Measurements from ENCODE around the gene MYRIP.

Gene MYRIP

DNA sequence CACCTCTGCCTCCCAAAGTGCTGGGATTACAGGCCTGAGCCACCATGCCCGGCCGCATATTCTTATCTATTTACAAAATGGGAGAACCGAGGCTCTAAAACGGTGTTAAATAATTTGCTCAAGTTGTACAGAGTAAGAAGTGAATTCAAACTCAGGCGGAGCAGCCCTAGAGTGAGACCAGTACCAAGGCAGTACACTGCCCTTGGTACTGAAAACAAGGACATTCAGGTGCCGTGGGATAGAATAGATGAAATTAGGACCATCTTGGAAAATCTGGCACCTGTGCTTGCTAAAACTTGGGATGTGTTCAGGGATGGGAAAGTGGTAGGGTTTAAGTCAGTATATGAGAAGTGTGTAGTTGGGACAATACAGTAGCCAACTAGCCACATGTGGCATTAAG, 100.7 kb downstream of the MYRIP start:
- no peak for DNase-seq

DNA sequence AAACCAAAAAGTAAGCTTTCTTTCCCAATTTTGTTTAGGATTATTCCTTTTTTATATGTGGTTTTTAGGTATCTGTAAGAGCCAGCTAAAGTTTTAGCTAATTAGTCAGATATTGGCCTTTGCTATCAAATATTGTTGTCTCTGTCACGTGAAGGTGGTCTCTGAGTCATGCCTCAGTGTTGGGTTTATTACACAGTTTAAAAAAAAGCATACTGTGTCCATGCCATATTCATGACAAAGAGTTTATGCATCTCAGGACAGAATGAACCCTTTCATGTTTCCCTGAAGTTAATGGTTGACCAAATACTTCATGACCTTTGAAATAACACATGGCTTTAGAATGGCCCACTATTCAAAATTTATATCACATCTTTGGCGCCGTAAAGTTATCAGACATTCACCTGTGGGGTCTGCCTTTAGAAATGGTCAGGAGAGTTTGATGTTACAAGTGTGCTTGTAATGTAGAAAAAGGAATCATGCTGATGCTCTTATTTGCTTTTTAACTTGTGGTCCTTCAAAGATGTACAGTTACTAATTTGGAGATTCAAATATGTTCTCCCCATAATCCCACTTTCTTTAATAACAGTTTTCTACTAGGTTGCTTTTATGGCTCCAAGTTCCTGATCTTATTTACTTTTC, 101.5 kb downstream of the MYRIP start:
- no peak for DNase-seq

DNA sequence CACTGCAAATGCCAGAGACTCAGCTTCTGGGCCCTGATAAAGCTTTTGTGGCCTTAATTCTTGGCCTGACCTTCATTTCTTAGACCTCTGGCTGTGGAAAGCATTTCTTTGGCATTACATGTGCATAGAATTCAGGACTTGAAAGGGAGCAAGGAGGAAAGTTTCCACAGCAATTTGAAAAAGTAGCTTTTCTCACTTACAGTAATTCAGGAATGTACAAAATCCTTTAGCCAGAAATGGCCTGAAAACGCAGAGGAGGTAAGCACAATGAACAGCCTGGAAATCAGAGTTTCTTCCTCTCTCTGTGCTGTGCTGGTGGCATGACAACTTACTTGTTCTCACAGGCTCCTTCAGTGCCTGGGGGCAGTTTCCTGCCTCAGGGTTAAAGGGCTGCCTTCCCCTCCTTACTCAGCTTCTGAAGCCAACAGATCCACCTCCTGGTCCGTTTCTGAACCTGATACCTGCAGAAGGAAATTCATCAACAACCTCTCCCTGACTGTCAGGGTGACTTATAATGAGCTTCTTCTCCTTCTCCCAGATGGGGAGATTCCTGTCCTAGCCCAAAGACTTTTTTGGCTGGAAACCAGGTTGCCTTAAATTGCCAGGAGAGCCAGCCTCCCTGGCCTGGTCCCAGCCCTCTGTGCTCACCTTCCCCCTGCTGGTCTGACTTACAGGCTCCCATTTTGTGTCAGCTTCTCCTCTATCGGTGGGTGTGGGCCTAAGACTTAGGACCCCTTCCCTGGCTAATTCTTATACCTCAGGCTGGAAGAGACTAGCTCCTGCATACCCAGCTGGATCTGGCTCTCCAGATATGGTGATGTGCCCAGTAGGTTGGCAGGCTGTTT, 102.3 kb downstream of the MYRIP start:
- no peak for DNase-seq

DNA sequence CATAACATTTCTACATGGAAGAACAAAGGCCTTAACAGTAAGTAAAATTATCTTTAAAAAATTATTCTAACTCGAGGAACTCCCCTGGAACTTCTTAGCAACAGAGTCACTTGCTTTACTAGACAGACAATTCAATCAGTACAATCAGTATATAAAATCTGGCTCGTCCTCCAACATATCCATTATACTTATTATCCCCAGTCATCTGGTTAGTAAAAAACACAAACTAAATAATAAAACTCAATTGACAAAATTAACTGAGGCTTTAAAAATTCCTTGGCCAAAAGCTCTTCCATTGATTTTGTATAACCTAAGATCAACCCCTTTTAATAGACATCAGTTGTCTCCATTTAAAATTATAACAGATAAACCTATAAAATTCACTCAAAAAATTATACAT, 105.6 kb downstream of the MYRIP start:
- no peak for DNase-seq

DNA sequence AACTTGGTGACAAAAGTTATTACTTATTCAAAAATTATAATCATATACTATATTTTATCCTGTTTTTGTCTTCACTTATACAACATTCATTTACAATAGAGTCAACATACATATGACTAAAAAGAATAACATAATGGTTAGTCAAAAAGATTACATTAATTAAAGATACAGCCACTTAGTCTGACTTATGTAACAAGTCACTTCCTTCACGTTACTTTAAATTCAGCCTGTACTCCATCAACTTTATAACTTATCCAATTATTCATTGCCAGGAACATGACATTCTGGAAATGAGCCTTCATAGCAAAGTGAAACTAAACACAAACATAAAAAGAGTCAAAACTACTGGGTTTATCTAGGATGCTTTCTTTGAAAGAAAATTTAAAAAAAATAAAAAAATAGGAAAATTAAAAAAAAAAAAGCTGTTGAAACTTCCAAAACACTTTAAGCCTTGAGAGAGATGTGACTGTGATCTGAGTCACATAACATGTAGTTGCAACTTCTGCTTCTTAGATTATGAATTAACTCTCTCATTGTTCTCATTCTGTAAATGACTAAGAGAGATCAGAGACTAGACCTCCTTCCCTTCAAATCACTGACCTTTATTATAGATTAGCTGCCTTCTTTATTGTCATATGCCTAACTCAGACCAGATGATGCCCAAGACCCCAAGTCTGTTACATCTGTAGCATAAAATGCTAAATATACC, 107.8 kb downstream of the MYRIP start:
- no peak for DNase-seq

DNA sequence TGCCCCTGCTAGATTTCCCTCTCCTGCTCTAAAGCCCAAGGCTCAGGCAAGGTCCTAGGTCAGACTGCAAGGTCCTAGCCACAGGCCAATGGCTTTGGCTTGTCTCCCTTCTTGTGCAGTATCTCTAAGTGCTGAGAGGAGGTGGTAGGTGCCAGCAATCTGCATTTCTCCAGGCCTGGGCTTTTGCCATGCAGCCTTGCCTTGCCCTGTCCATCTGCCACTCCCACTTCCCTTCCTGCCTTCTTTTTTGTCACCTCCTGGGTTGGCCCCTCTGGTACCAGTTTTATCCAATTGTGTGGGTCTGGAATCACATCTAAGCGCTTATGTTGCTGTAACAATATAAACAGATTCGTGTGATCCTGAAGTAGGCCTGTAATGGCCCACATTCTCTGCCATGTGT, 109.9 kb downstream of the MYRIP start:
- DNase-seq, result no peak

DNA sequence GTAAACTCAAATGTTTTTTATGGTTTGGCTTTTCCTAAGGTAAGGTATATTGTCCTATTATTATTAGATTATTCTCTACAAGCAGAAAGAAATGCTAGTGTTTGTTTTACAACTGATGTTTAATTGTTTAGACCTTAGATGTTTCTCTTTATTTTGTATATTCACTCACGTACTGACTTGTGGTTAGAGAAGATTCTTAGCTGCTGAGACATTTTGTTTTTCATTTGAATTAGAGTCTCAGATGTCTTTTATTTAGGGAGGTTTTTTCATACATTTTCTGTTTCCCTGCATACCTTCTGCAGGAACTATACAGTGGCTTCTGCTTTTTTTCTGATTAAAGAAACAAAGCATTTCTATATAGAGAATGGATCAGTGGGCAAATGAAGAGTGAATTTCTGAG, 110.9 kb downstream of the MYRIP start:
- no peak for DNase-seq

DNA sequence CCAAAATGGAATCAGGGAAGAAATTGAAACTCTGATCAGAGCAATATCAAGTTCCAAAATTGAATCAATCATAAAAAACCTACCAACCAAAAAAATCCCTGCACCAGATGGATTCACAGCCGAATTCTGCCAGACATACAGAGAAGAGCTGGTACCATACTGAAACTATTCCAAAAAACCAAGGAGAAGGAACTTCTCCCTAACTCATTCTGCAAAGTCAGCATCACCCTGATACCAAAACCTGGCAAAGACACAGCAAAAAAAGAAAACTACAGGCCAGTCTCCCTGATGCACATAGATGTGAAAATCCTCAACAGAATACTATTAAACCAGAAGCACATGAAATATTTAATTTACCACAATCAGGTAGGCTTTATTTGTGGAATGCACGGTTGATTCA, 118.1 kb downstream of the MYRIP start:
- DNase-seq, result no peak

DNA sequence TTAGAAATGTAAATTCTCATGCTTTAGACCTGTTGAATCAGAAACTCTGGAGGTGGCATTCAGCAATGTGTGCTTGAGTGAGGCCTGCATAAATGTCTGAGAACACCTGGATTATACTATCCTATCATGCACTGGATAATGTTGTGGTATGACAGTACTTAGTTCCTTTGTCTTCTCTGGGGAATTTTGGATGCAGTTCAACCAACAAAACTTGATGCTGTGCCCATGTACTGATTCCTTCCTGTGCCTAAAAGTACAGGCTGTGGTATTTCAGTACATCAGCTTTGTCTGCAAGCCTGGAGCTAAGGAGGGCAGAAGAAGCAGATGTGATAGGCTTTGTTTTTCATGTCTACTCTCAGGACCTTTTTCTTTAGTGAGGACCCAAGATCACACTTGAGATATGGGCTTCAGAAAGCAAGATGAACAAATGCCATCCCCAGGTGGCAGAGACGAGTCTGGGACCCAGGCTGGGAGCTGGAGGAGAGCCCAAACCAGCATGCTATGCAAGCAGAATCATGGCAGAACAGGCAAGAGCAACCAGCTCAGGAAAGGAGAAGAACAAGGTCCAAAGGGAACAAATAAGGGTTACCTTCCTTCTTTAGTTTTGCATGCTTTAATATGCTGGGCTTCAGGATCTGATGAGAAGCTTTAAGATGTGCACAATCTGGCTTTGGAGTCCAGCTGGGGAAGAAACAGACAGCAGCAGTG, 124.7 kb downstream of the MYRIP start:
- DNase-seq, result no peak

DNA sequence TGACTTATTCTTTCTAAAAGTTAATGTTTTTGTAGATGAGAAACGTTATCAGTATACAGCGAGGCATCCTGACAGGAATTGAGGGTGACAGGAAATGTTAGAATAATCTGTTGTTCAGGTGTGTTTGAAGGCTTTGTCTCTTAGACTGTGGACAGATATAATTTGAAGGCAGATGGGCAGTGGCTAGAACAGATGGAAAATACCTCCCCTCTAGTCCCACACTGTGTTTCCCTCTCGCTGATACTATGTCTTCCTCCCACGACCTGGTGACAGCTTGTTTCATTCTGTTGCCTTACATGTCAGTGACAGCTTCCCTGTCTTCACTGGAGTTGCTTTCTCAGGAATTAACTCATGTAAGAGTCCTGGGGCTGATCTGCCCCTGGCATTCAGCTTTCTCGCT, 125.3 kb downstream of the MYRIP start:
- DNase-seq, result no peak

DNA sequence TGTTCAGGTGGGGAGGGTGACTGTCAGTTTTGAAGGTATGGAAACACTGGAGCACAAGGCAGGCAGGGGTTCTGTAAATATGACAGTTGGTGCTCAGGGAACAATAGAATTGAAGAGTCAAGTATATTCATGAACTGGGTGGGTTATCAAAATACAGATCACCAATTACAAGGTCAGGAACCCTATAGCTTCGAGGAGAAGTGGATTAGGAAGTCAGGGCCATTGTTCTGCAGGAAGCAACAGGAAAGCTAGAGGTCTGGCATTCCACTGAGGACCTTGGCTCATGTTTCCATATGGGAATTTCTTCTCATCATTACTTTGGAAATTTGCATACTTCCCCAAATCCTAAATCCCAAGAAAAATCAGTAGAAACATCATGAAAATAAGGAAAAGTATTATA, 125.9 kb downstream of the MYRIP start:
- no peak for DNase-seq

DNA sequence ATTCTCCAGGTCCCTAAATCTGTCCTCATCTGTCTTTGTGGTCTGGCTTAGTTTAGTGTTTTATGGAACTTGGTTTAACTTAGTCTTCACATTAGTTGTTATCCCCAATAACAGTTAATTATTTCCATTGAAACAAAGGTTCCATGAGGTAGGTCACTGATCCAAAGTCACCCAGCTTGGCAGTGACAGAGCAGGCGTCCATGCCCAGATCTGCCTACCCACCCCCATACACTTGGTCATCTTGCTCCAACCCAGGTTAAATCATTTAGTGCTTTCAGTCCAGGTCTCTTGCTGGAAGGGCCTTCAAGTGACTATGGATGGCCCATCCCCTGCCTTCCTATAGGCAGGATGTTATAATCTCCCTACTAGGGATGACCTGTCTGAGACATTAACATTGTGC, 127.4 kb downstream of the MYRIP start:
- no peak for DNase-seq

DNA sequence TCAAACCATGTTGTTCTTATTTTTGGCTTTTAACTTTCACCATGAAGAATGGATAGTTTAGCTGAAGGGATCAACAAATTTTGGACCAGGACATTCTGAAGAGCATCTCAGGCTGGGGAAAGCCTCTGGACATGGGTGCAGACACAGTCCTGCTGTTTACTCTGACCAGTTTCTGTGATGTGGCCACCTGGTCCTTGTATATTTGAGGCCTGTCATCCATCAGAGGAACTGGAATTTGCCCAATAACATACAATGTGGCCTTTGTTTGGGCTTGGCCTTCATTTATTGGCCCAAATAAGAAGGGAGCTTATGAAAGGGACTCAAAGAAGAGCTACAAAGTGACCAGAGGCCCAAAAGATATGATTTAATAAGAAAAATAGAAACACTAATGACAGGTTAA, 127.9 kb downstream of the MYRIP start:
- DNase-seq, result no peak

DNA sequence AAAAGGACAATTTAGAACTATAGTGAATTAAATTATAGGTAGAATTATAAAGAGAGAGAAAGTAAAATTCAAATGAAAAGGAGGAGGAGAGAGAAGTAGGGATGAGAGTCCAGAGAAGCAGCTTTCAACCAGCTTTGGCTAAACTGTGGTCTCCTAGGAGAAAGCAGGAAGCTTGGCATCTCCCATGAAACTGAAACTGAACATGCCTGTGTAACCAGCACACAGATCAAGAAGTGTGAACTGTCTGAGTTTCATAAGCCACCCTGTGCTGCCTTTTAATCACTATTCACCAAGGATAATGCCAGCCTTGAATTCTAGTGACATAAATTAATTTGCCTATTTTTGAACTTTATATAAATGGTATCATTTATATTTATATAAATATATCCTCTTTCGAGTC, 128.5 kb downstream of the MYRIP start:
- DNase-seq, result no peak

DNA sequence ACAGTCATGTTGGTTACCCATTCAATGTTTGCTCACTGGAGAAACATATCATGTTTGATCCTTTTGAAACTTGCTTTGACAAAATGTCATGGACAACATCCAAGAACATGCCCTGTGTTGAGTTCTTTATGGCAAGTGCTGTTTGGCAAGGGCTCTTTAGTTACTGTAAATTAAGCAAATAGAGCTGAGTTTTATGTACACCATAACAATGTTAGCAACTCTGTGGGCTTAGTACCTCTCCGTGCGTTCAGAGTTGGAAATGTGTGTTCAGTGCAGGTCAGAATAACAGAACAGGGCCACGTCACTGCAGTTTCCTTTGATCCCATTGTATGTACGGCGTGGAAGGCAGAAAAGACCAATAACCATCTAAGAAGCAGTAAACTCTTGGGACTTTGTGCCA, 132.5 kb downstream of the MYRIP start:
- no peak for DNase-seq

DNA sequence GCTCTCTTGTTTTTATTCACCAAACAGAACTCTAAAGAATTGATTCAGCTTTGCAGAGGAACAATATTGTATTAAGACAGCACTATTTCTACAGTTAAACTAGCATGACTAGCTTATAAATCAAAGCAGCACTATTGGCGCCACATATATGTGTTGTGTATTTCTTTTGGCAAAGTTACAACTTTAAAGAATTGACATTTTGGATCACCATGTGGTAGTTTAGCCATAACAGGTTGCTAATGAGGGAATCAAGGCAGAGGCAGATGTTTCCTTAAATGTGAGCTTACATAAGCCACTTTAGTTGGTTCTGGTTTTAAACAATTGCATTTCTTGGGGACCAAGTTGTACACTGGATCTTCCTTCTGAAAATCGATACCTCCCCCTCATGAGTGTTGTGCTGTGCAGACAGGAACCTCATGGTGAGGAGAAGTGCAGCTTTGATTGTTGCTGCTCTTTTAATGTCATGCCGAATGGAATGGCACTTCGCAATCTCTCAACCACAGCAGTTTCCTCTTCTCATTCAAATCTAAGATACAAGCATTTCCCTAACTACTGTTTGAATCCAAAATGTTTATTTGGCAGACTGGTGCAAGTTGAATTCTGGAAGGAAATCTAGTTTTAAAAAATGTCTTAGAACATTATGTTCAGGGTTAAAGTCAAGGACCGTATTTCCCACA, 151.2 kb downstream of the MYRIP start:
- no peak for DNase-seq

DNA sequence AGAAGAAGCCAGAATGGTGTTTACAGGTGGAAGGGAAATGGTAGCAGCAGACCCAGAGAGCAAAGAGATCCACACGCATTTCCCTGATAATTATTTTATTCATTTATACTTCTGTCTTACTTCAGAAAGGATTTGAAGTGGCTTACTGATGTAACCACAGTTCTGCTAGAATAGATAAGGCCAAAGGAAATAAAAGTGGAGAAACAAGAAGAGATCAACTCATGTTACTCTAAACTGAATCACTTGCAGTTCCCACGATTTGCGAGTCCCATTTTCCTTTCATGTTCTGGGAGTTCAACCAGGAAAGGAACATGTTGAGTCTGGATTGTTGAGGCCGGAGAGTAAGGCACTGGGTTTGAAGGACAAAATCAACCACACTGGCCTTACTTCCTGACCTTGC, 151.8 kb downstream of the MYRIP start:
- no peak for DNase-seq

DNA sequence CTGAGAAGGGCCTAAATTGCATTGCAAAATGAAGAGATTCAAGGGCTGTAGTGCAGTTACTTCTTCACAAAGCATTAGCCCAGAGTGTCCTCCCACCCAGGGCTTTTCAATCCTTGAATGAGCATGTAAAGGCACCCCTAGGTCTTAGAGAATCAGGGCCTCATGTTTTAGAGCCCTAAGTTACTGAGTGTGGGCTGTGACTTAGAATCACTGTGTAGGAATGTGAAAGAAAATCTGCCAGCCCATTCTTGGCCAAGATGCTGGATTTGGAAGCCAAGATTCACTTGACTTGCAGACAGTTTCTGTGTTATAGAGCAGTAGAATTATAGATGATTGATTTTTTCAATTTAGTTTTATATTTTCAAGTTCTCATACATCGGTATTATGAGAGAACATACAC, 153.2 kb downstream of the MYRIP start:
- DNase-seq, result no peak

DNA sequence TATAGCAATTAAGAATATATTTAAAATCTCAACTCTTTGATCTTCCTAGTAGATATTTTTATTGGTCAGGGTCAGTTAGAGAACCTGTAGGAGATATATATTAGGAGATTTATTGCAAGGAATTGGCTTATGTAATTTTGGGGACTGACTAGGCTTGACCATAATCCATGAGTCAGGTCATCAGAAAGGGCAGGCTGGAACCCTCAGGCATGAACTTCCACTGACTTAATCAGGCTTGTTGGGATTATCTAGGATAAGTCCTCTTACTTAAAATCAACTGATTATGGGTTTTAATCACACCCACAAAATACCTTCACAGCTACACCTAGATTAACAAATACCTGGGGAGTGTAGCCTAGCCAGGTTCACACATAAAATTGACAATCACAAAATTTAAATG, 156.1 kb downstream of the MYRIP start:
- DNase-seq, result no peak

DNA sequence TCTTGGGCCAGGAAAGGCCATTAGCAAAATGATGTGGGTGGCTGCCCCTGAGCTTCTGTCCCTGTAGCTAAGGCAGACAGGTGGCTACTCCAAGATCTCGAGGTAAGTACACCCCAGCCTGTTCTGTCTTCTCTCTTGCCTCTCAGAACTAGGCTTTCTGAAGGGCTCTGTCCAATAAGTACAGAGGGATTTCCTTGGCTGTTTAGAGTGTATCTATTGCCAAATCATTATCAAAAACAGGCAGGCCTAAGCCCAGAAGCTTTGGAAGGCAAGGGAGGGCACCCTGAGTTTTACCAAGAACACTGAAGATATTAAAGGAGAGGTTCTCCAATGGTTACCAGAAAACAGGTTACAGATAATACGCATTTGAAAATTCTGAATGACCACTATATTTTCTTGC, 156.6 kb downstream of the MYRIP start:
- DNase-seq, result no peak

DNA sequence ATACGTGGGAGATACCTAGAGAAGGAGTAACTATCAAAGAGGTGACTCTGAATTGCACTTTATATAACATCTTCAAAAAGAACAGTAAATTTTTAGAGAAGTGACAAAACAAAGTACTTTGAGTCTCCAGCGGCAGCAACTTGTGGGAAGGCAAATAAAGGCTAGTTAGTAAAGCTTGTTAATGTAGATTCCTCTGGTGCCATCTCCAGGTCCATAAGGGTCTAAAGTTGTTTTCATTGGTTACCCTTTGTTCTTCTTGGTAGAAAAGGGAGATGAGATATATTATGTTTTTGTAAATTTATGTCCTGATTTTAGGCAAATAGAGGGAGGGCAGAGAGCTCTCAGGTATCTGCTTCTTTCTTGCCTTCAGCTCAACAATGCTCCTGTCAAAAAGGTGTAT, 161.6 kb downstream of the MYRIP start:
- DNase-seq, result no peak

DNA sequence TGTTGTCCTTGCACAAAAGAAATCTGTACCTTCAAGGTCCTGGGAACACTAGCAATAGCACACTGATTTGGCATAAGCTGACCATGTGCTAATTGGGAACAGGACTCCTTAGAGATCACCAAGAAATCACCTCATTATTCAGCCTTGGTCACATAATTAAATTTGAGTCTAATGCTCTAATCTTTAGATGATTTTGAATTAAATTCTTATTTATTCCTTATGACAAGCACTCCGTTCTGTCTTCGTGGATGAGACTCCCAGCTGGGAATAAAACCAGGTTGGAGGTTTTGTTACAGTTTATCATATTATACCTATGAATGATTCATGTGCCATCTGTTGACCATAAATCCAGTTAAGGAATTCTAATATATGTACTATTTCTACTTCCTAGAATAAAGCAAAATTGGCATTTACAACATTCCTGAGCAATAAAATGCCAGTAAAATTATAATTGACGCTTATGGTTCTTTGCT, 162.2 kb downstream of the MYRIP start:
- no peak for DNase-seq

DNA sequence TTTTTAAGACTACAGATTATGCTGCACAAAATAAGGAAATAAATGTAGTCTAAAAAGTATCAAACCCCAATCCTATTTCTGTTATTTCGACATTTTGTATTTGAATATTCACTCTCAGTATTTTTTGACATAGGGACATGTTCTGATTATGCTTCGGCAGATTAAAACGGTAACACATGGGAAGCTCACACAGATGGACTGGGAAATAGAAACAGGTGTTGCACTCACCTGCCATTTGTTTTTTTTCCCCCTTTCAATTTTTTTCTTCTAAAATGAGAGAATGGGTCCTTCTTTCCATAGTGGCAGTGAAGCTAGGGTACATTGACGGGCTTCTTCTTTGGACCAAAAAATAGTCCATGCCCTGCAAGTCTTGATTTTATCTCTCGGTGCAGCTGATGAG, 163.1 kb downstream of the MYRIP start:
- DNase-seq, result no peak
